IPS-18c (cell line): Measurements from ENCODE around the gene SIGLEC12.
"Not testable (repeated sequence)": the region's sequence is repeated elsewhere in the genome, so short reads cannot be mapped to it uniquely, and the experiment has no call there.

Source experiments
- H3K4me3 ChIP-seq: 2 replicates; pipeline ENCODE4 v1.7.0; 2013; ENCODE audit warnings: low read depth, mild to moderate bottlenecking, low read length, moderate library complexity; ENCODE audit not compliant: insufficient read depth
- H3K9me3 ChIP-seq: one replicate; pipeline ENCODE4 v1.6.1; 2013; ENCODE audit warnings: mild to moderate bottlenecking, low read length, moderate library complexity; ENCODE audit not compliant: control insufficient read depth, insufficient read depth

Gene SIGLEC12

DNA sequence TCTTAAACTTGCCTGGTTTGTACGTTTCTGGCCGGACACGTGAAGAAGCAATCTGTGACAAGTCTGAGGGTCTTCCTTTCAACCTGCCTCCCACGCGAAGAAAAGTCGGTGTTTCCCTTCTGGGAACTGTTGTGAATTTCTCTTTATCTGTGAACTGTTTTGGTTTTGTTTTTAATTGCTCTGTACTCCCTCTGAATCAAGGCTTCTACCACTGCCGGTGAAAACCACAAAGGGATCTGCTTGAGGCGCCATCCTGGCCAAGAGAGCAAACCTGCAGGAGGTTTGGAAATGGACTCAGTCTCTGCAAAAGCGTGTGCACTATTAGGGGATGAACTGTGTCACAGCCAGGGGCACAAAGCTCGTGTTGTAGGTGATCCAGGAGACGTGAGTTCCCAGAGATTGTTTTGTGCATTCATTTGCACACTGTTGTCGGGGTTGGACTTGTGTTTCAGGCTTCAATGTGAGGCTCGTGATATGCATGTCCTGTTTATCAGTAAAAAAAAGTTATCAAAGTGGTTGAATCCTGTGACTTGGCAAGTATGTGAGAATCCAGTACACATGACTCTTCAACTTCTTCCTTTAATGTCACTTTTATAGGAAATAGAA, 53.1 kb downstream of the SIGLEC12 start:
- no peaks in the 10 kb centered on the region for H3K9me3 ChIP-seq
- H3K4me3 ChIP-seq: no peak overlapping the region

DNA sequence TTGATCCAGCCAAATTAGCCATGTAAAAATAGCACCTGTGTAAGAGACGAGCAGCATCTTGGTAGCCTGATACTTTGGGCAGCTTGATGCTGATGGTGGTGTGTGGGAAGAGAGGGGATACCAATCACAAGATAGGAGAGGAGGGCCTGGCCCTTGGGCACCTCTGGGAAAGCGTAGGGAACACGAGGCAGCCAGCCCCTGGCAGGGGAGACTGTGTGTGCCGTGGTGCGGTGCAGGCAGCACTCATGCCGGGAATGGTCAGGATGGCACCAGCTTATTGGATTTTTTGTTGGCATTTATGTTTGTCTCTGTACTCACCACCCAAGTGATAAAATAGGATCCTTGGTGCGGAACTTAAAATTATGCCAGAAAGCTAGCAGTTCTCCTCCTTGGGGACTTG, 53.6 kb downstream of the SIGLEC12 start:
- no peak overlapping the region for H3K4me3 ChIP-seq
- no peaks in the 10 kb centered on the region for H3K9me3 ChIP-seq

DNA sequence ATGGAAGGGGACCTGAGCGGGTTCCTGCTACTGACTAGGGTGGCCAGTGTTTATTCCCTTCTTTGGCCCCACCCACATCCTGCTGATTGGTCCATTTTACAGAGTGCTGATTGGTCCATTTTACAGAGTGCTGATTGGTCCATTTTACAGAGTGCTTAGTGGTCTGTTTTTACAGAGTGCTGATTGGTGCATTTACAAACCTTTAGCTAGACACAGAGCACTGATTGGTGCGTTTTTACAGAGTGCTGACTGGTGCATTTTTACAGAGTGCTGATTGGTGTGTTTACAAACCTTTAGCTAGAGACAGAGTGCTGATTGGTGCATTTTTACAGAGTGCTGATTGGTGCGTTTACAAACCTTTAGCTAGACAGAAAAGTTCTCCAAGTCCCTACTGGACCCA, 54.1 kb downstream of the SIGLEC12 start:
- H3K4me3 ChIP-seq, H3K9me3 ChIP-seq: not testable (repeated sequence)

DNA sequence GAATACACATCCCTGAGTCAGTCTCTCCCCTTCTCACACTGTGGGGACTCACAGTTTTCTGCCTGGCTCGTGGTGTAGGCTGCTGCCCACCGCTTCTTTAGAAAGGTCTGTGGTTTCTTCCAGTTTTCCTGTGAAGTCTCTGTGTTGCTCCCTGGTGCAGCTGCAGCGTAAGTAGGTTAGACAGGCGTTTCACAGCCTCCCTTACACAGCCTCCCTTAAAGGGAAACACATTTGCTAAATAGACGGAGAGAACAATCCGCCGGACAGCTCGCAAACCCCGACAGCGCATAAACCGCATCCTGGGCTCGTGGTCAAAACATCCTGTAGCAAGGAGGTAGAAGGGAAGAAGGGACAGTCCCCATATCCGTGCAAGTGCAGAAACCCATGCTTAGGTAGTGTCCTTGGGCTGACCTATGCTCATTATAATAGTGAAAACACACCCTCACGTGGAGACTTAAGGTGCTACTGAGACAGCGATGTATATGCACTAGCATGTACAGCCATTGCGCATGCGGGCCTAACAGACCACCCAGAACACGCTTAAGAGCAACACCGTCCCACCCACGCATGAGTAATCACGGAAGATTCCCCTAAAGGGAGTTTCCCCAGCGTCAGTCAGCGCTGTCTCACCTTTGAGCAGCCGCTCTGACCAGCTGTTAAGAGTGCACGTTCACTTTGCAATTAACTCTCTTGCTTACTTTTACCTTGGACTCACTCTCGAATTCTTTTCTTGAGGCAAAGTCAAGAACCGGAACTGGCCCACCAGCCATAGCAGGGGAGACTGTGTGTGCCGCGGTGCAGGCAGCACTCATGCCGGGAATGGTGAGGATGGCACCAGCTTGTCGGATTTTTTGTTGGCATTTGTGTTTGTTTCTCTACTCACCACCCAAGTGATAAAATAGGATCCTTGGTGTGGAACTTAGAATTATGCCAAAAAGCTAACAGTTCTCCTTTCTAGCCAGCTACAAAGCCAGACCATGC, 59.9 kb downstream of the SIGLEC12 start:
- no peaks in the 10 kb centered on the region for H3K9me3 ChIP-seq
- H3K4me3 ChIP-seq: no peak overlapping the region
